NCI-H146 treated with DMSO at 0.1 percent for 48 hours (cell line): ENCODE measurements around the gene STOML1.
"Not testable (repeated sequence)": the region's sequence is repeated elsewhere in the genome, so short reads cannot be mapped to it uniquely, and the experiment has no call there.

Experiments used
- DNase-seq: peaks from one replicate; lab custom pipeline; 2025; ENCODE audit not compliant: unreplicated experiment; lab: John Stamatoyannopoulos, UW

The STOML1 gene

DNA sequence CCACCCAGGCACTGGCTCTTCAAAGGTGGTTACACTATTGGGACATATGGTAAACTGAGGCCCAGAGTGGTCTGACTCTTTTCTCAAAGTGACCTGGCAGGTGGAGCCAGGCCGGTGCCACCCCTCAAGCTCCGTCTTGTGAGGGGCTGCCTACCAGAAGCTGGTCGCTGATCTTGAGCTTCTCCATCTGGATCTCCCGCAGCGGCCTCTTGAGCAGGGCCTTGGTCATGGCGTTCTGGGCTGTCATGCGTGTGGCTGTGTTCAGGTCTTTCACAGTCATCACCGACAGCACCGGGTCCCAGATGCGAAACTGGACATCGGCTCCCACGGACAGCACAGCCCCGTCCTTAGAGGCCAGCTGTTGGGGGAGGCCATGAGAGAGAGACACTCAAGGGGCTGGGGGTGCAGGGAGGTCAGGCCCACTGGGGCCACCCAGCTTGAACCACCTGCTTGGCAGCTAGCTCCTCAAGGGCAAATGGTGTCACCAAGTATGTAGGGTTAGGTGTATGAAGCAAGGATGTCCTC is 3.6 kb downstream of the STOML1 start:
- no peak for DNase-seq

DNA sequence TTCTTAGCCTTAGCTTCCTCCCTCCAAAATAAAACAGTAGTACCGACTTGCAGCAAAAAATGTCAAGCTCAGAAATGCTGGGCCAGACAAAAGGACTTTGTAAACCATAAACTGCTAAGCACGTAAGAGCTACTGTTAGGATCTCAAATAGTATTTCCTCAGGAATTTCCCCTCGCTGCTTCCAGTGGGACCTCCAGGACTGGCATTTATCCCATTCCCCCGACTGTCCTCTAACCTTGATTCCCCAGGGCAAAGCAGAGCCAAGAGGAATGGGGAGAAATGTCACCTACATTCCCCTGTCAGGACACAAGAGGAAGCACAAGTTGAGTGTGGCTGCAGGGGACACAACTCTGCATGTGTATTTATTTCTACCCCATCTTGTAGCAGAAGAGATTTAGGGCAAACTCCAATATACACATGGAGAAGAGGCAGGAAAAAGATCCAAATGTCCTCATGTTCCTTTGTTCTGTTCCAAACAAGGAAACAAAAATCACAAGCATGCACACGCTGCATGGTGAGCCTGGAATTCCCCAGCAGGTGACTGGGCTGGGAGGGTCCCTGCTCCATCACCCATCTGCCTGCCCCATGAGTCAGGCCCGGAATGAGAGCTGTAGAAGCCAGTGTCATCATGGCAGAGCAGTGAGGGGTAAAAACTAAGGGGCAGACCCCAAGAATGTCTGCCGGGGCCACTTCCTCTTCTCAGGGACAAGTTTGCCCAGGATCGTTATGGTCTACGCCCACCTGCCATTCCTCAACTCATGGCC is 4.2 kb downstream of the STOML1 start:
- no peak for DNase-seq

DNA sequence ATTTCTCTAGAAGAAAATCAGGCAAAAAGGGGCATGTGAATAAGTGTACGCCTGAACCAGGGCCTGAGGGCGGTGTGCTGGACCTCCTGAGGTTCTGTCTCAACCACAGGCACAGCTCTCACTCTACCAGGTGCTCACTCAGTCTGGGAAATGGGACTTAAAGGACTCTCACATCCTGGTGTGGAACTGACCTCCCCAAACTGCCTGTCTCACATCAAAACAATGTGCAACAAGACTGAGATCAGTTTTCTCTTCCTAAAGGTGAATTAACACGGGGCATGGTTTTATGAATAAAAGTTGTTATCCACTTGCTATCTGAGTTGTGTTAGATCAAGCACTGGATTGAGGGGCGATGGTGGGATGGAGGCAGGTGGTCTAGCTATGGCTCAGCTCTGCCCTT is 4.8 kb downstream of the STOML1 start:
- no peak for DNase-seq

DNA sequence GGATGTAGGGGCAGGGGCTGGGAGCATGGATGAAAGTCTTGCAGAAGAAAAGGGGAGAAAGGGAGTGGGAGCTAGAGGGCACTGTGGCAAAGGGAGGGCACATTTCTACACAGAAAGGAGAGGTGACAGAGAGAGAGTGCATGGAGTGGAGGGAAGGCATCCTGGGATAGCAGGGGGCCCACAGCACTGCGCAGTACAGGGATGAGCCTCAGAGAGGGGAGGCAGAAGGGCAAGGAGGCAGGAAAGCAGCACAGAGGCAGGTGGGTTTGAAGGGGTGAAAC is 5.4 kb downstream of the STOML1 start:
- no peak for DNase-seq

DNA sequence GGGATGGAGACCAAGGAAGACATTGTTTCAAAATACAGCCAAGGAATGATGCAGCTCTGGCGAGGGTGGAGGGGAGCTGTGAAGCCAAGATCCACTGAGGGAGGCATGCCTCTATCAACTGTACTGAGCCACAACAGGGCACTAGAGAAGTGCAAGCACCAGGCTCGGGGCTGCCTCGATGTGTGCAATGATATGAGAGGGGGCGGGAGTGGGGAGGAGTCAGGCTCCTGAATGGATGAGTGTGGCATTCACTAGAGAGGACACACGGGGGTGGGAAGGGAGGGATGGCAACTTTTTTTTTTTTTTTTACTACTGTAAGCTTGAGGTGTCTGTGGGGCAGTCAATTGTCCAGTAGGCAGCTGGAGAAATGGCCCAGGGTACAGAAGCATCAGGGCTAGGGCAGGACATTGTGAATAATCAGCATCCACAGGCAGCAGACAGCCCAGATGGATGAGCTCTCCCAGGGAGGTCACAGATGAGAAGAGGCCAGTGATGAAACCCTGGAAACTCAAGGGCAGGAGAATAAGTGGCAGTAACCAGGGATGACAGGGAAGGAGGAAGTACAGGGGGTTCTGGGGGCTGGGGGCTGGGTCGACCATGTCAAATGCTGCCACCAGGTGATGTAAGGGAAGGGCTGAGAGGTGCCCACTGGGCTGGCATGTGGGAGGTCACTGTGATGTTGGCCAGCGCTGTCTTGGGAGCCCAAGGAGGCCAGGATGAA is 5.9 kb downstream of the STOML1 start:
- no peak for DNase-seq

DNA sequence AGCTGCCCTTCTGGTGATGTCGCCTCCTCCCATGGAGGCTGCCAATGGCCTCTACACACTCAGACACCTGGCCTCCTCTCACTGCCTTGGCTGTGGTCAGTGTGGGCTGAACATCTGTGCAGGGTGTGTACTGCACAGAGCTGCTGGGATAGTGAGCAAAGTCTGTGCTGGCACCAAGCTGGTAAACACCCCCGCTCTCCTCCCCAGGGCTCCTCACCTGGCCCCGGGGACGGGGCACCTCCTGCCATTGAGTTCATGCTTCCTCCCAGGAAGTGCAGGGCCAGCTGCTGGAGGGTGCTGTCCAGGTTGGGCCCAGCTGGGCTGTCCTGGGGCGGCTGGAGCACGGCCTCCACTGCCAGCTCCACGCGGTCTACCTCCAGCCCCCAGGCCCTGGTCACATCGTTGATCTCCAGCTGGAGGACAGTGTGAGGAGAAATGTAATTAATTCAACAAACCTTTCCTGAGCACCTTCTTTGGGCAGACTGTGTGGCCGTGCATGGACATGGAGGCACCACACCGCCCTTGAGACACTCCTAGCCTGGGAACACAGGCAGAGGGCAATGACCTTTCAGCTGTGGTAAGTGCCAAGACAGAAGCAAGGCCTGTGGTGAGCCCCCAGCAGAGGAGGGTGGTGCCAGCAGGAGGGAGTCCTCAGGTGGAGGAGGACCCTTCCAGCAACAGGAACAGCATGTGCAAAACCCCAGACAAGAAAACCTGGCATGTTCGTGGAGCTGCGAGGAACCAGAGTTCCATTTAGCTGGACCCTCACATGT is 6.8 kb downstream of the STOML1 start:
- no peak for DNase-seq

DNA sequence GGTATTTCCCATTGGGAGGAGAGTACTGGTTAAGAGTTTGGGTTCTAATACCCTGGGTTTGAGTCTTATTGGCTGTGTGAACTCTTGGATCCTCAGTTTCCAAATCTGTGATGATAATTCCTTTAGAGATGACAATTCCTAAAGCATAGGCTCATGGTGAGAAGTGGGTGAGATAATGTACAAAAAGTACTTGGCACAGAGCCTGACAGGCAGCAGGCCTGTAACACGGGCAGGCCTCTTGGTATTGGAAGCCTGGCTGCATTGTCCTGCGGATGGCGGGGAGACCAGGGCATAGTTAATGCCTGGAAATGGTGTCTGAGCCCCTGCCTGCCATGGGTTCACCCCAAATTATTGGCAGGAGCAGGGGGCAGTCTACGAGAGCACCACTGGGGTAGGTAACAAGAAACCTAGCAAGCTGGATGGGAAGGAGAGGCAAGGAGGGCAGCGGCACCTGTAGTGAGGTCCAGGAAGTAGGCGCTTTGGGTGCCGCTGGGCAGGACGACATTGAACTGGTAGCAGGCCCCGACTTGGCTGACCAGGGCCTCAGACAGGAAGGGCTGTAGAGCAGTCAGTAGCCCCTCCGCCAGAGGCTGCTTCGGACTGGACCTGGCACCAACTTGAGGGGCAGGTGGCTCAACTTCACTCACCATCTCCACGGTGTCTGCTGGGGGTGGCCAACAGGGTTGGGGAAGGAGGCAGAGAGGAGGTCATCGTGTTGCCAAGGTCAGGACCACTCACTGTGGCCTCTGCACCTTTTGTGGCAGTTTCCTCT is 7.7 kb downstream of the STOML1 start:
- no peak for DNase-seq

DNA sequence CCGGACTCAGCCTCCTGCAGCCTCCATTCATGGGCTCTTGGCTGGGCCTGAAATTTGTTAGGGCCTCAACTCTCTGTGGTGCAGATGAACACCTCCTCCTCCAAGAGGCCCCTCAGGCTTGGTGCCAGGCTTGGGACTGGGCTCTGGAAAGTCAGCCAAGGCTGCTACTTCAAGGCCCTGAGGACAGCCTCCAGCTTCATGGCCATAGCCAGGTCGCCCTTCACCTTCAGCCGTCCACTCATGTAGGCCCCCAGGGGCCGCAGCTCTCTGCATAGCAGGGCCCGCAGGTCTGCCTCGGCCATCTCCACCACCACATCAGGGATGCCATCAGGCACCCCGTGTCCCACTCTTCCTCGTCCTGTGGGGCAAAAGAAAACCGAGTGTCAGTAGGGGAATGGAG is 8.3 kb downstream of the STOML1 start:
- no peak for DNase-seq

DNA sequence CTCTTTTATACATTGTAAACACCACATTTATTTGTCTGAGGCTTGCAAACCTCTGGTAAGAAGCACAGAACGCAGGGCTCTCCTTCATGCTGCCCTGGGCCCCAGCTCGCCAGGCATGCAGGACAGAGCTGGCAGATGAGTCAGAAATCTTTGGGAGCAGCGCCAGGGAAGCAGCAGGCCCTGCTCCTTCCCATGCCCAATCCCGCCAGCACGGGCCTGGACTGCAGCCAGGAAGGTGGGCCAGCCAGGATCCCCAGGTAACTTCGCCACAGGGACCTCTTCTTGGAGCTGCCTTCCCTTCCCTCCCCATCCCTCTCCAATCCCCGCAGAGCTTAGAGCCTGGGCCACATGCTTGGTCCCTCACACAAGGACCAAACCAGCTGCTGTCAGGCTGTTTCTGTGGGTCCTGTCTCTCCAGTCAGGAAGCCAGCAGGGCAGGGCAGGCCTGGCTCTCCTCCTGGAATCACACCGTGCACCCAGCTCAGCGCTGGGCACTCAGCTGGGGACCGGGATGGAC is 8.8 kb downstream of the STOML1 start:
- DNase-seq, result no peak

DNA sequence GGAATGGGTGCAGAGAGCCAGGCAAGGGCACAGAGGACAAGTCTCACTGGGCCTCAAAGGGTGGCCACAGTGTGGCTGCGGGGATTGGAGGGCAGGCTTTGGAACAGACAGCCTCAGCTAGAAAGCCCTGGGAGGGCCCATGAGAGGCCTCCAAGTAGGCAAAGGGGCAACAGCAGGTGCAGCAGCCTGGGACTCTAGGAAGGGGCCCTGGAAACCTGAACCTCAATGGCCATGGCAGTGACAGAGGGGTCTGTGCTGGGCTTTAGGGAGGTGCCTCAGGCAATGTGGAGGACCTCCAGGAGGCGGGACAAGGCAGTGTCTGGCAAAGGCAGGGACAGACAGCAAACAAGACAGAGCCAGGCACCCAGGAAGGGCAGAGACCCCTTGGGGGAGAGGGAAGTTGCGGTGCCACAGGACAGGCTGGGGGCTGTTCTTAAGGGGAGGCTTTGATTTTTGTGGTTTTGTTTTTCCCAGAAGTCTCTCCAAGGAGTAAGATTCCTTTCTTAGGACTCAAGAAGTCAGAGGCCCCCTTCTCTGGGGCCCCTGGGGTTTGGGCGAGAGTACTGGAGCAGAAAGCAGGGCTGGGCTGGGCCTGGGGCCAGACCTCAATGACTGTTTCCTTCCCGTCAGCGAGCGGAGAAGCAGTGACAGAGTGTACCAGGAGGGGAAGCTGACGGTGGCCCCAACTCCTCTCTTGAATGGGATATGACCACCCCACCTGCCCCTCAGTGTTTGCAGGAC is 9.7 kb downstream of the STOML1 start:
- no peak for DNase-seq

DNA sequence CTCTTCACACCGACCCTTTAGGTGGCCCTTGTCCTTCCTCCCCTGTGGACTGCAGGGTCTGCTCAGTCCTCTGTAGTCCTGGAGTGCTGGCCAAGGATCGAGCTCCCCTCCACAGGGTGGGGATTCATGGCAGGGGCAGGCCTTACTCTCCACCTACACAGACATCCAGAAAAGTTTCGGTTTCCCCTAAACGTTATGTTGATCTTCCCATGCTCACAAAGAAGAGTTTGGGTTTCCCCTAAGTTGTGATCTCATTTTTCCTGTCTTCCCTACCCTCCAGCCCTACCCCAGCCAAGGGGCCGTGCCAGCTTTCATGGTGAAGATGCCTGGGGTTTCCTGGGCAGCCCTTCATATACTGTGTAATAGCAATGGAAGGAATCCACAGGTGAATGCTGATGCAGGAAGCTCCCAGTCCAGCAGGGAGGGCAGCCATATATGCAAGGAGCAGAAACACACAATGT is 10.3 kb downstream of the STOML1 start:
- DNase-seq, result no peak

DNA sequence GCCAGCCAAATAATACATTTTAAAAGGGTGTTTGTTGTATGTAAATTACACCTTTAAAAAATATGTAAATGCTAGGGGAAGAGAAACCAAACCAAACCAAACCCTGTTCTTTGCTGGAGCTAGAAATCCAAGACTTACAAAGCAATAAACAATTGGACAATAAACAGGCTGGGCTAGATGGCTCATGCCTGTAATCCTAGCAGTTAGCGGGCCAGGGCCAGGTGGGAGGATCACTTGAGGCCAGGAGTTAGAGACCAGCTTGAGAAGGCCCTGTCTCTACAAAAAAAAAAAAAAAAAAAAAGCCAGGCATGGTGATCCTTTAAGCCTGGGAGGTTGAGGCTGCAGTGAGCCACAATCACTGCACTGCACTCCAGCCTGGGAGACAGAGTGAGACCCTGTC is 12.5 kb downstream of the STOML1 start:
- no peak for DNase-seq

DNA sequence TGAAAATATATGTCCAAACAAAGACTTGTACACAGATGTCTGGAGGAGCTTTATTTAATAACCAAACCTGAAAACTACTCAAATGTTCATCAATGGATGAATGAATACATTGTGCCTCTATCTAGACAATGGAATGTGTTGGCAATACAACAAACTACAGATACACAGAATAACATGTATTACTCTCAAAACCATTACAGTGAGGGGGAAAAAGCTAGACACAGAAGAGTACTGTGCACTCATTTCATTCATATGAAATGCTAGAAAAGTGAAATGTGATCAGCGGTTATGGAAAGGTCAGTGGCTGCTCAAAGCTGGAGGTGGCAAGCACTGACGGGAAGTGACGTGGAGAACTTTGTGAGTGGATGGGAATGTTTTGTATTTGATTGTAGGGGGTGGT is 13.2 kb downstream of the STOML1 start:
- DNase-seq, result no peak

DNA sequence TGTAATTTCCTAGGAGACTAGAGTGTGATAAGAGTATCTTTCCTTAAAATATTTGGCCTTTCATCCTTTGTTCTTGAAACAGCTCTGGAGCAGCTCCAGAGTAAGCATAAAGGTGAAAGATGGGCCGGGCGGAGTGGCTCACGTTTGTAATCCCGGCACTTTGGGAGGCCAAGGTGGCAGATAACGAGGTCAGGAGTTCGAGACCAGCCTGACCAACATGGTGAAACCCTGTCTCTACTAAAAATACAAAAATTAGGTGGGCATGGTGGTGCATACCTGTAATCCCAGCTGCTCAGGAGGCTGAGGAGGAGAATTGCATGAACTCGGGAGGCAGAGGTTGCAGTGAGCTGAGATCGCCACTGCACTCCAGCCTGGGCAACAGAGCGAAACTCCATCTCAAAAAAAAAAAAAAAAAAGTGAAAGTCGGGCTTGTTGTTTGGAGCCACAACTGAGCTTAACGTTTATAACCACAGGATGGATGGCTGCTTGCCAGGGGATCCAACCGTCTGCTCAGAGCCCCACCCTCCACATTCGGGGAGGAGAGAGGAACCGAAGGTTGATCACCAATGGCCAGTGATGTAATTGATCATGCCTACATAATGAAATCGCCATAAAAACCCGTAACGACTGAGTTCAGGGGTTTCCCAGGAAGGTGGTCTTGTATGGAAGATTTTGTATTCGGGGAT is 16.5 kb downstream of the STOML1 start:
- DNase-seq, result not testable (repeated sequence)

DNA sequence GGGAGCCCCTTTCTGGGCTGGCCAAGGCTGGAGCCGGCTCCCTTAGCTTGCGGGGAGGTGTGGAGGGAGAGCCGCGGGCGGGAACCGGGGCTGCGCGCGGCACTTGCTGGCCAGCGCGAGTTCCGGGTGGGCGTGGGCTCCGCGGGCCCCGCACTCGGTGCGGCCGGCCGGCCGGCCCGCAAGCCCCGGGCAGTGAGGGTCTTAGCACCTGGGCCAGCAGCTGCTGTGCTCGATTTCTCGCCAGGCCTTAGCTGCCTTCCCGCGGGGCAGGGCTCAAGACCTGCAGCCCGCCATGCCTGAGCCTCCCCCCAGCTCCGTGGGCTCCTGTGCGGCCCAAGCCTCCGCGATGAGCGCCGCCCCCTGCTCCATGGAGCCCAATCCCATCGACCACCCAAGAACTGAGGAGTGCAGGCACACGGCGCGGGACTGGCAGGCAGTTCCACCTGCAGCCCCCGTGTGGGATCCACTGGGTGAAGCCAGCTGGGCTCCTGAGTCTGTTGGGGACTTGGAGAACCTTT is 18.4 kb downstream of the STOML1 start:
- not testable (repeated sequence) for DNase-seq

DNA sequence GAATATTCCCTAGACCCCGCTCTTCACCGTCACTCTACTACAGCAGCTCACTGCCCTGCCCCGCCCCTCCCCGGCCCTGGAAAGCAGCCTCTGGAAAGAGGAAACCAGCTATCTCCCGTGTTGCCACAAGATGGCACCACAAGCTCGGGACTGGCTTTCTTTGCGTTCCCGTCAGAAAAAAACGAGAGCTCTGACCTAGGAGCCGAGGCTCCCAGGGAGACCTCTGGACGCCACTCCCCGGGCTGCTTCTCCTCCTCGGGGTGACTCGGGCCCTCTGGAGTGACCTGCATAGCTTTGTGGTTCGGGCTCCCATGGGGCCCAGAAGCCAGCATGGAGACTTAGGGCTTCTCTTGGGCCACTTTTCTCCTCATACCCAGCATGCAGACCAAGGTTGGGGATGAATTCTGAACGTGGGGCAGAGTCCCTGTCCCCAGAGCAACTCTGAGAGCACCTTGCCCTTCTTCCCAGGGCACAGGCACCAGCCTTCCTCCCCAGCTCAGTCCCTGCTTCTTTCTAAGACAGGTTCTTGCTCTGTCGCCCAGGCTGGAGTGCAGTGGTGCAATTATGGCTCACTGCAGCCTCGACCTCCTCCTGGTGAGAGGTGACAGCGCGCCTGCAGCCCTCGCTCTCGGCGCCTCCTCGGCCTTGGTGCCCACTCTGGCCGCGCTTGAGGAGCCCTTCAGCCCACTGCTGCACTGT is 19.0 kb downstream of the STOML1 start:
- peak; percentile 59 for DNase-seq

DNA sequence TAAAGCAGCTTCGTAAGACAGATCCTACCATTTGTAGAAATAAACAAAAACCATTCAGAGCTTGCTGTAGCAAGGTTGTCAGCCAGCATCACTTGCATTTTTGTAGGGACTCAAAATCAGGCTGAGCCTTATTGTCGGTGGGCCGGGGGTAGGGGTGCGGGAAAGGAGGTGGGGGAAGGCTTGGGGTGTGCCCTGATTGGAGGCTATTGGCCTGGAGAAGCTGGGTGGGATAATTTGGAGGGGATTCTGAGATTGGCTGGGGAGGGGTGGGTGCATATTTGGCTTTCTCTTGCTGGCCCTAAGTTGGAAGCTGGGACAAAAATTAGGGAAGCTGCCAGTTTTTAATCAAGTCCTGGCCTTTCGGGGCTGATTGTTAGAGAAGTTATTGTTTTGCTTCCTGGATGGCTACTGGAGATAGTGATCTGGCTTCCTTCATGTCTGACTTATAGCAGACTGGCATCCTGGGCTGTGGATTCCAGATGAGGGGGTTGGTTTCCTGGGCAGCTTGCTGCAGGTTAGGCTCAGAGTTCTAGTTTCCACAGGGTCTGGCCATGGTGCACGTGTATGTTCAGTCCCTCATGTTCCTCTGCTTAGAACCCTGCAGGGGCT is 22.8 kb downstream of the STOML1 start:
- no peak for DNase-seq

DNA sequence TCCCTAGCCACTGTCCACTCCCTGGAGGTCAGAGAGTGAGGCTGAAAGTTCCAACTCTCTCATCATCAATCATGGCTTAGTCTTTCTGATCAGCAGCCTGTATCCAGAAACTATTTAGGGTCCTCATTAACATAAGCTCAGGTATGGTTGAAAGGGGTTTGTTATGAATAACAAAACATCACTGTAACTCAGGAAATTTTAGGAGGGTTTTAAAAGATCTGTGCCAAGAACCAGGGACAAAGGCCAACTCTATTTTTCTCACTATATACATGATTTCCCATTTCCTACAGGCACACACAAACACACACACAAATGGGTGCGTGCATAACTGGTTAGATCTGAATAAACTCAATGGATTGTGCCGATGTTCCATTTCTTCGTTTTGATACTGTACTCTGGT is 23.6 kb downstream of the STOML1 start:
- no peak for DNase-seq
